HUES48 (cell line): ENCODE measurements around the gene NPAS3.

ENCODE experiments used
- H3K27ac ChIP-seq: one replicate; pipeline ENCODE4 v1.7.0; 2013; ENCODE audit warnings: low read depth, low read length, inconsistent platforms
- H3K27me3 ChIP-seq: 2 replicates; pipeline ENCODE4 v1.6.1; 2013; ENCODE audit warnings: mild to moderate bottlenecking, low read length; ENCODE audit not compliant: control insufficient read depth, insufficient read depth
- H3K36me3 ChIP-seq: 2 replicates; pipeline ENCODE4 v1.6.1; 2013; ENCODE audit warnings: low read length; ENCODE audit not compliant: control insufficient read depth, insufficient read depth
- H3K4me1 ChIP-seq: 2 replicates; pipeline ENCODE4 v1.6.1; 2013; ENCODE audit warnings: mild to moderate bottlenecking, low read length; ENCODE audit not compliant: control insufficient read depth, insufficient read depth
- H3K4me3 ChIP-seq: 2 replicates; pipeline ENCODE4 v1.5.1; 2013; ENCODE audit warnings: mild to moderate bottlenecking, low read depth, low read length
- H3K9ac ChIP-seq: 2 replicates; pipeline ENCODE4 v1.6.1; 2013; ENCODE audit warnings: mild to moderate bottlenecking, low read depth, low read length, moderate library complexity
- H3K9me3 ChIP-seq: 2 replicates; pipeline ENCODE4 v1.6.1; 2013; ENCODE audit warnings: low read length; ENCODE audit not compliant: control insufficient read depth, insufficient read depth

The NPAS3 gene

DNA sequence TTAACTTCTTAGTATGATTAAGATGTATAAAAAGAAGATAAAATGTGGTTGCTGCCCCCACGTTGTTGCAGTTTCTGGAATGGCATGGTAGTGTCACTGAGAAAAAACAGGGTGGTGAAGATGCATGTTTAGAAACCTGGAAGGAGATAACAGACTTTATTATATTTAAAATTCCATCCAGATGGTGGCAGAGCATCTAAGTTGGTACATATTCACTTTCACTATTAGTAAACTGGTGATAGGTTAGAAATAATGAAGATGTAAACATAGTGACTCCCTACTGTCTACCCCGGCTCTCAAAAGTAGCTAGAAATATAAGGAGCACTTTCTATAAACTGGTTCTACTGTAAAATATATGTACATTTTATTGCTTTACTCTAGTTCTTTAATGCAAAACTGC is 279.3 kb downstream of the NPAS3 start:
- no peak overlapping the region for H3K9ac ChIP-seq
- no peak overlapping the region for H3K4me3 ChIP-seq
- no peak overlapping the region for H3K27ac ChIP-seq
- H3K9me3 ChIP-seq: no peaks in the 10 kb centered on the region
- H3K36me3 ChIP-seq: no peaks in the 10 kb centered on the region
- no peaks in the 10 kb centered on the region for H3K27me3 ChIP-seq
- H3K4me1 ChIP-seq: no peaks in the 10 kb centered on the region

DNA sequence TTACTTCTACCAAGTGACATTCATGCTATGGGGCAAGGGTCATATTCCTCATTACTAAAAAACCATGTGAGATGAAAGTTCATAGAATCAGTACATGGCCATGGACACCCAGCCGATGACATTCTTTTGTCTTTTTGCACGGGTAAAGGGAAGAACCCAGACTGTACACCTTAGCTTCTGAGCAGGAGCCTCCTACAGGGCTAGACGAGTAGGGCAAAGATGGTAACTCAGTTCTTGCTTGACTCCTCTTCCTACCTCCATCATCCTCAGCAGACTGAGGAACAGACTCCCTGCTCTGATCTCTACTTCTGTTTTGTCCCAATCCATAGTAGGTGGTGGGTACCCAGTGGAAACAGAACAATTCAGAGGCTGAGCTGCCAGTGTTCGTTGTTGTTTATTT is 281.3 kb downstream of the NPAS3 start:
- Histone ChIP-seq H3K4me3 (no peak overlapping the region), H3K27ac (no peak overlapping the region), H3K4me1 (no peaks in the 10 kb centered on the region), H3K36me3 (no peaks in the 10 kb centered on the region), H3K9ac (no peak overlapping the region), H3K9me3 (no peaks in the 10 kb centered on the region), H3K27me3 (no peaks in the 10 kb centered on the region)

DNA sequence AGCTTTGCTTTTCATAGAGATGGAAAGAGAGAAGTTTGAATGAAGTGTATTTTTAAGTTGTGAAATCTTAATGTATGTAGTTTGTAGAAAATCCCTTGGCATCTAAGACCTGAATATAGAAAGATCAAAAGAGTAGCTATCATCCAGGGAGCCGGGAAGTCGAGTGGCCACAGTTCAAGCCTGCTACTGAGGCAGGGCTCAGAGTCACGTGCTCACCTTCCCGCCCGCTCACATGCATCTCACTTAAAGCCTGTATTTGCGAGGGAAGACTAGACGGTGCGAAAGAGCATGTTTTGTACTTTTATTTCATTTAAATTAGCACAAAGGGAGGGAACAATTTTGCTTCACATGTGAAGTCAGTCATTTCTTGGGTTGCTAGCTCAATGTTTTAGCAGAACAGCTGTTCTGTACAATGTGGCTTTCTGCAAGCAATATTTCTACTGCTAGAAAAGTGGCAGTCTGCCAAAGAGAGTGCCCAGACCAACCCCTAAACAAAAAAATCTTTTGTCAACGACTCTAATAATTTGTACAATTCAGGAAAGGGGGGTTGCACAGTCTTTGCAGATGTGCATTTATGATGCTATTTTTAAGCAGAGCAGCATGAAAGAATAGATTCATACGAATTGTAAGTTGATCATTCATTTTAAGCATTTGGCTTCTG is 290.7 kb downstream of the NPAS3 start:
- Histone ChIP-seq H3K9me3 (no peaks in the 10 kb centered on the region), H3K27me3 (no peaks in the 10 kb centered on the region), H3K27ac (no peak overlapping the region), H3K9ac (no peak overlapping the region), H3K36me3 (no peaks in the 10 kb centered on the region), H3K4me3 (no peak overlapping the region), H3K4me1 (no peaks in the 10 kb centered on the region)

DNA sequence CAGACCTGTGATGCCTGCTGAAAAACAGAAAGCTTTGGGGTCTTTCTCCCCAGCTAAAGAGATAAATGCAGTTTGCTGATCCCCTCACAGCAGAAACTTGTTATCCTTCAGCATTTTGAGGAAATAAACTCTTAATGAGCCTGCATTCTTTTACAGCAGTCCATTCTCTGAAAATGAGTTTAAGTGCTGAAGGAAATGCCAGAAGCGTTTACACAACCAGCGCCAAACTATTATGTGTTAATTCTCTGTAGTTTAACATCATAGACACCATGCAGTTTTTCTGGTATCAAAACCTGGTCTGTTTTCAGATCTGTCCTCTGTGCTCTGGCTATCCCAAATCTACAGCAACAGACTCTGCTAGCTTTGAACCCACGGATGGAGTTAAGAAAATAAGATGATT is 291.3 kb downstream of the NPAS3 start:
- Histone ChIP-seq H3K27me3 (no peaks in the 10 kb centered on the region), H3K4me1 (no peaks in the 10 kb centered on the region), H3K36me3 (no peaks in the 10 kb centered on the region), H3K9me3 (no peaks in the 10 kb centered on the region), H3K27ac (no peak overlapping the region), H3K9ac (no peak overlapping the region), H3K4me3 (no peak overlapping the region)

- H3K4me3 ChIP-seq: no peak overlapping the region
- H3K9me3 ChIP-seq: no peaks in the 10 kb centered on the region
- H3K27ac ChIP-seq: no peak overlapping the region
- H3K36me3 ChIP-seq: no peaks in the 10 kb centered on the region
- no peak overlapping the region for H3K9ac ChIP-seq
- H3K4me1 ChIP-seq: peaks cover 3% of the 10 kb centered on the region
- no peaks in the 10 kb centered on the region for H3K27me3 ChIP-seq
Measured at GRCh38 chr14:33232031-33232430, 293.4 kb downstream of the NPAS3 start.

DNA sequence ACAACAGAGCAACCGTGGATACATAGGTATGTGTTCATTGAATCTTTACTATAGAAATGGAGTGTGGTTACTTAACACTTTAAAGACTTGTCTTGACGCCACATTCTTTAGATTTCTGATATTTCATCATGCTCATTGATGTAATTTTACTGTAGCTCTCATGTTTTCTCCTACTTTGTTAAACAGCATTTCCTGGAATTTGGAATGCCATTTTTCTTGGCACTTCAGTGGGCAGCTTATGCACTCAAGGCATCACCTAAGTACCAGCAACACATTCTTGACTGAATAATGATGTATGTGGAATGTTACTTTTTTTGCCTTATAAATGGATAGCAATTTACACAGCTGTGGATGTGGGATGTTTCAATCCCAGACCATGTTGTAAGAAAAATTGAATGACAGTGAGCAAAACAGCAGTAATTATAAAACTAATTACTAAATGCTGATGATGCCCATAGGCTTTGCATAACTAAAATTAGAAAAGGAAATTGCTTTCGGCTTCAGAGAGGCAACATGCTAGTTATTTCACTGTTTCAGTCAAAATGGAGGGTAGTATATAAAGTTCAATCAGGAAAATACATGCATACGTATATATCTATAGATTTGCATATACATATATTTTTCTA is 298.5 kb downstream of the NPAS3 start:
- Histone ChIP-seq H3K9me3 (no peaks in the 10 kb centered on the region), H3K9ac (peak overlapping the region; percentile 55; the same call in 1 of the 2 replicates), H3K4me3 (no peak overlapping the region), H3K27me3 (no peaks in the 10 kb centered on the region), H3K36me3 (no peaks in the 10 kb centered on the region), H3K4me1 (peaks cover 14% of the 10 kb centered on the region), H3K27ac (no peak overlapping the region)

DNA sequence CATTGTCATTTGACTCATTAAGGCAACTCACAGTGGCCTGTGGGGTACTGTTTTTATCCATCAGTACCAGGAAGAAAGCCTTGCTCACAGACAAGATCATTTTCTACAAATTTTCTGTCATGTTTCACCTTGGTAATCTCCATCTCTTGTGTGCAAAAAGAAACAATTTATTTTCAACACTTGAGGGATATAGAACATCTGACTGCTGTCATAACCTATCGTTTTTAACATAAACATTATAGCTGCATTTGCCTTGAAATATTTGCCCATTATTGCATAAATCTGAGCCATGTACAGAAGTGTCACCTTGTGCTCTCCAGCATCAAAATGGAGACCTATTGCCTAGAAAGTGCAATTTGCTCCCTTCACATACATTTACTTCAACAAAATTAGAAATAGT is 300.8 kb downstream of the NPAS3 start:
- H3K9ac ChIP-seq: no peak overlapping the region
- no peak overlapping the region for H3K27ac ChIP-seq
- no peak overlapping the region for H3K4me3 ChIP-seq
- no peaks in the 10 kb centered on the region for H3K9me3 ChIP-seq
- H3K27me3 ChIP-seq: no peaks in the 10 kb centered on the region
- H3K36me3 ChIP-seq: no peaks in the 10 kb centered on the region
- peaks cover 14% of the 10 kb centered on the region for H3K4me1 ChIP-seq

- Histone ChIP-seq H3K4me1 (peaks cover 14% of the 10 kb centered on the region), H3K9ac (no peak overlapping the region), H3K27ac (no peak overlapping the region), H3K9me3 (no peaks in the 10 kb centered on the region), H3K4me3 (no peak overlapping the region), H3K36me3 (no peaks in the 10 kb centered on the region), H3K27me3 (no peaks in the 10 kb centered on the region)
Measured at GRCh38 chr14:33240466-33240865, 301.8 kb downstream of the NPAS3 start.

- no peaks in the 10 kb centered on the region for H3K9me3 ChIP-seq
- peaks cover 14% of the 10 kb centered on the region for H3K4me1 ChIP-seq
- H3K4me3 ChIP-seq: no peak overlapping the region
- no peaks in the 10 kb centered on the region for H3K36me3 ChIP-seq
- no peak overlapping the region for H3K27ac ChIP-seq
- H3K27me3 ChIP-seq: no peaks in the 10 kb centered on the region
- no peak overlapping the region for H3K9ac ChIP-seq
Measured at GRCh38 chr14:33241331-33241730, 302.7 kb downstream of the NPAS3 start.

- Histone ChIP-seq H3K9me3 (no peaks in the 10 kb centered on the region), H3K27me3 (no peaks in the 10 kb centered on the region), H3K4me1 (peaks cover 15% of the 10 kb centered on the region), H3K27ac (no peak overlapping the region), H3K4me3 (no peak overlapping the region), H3K36me3 (no peaks in the 10 kb centered on the region), H3K9ac (no peak overlapping the region)
Measured at GRCh38 chr14:33249233-33249820, 310.6 kb downstream of the NPAS3 start.

GRCh38 chr14:33250963-33251362 is 312.3 kb downstream of the NPAS3 start:
- H3K36me3 ChIP-seq: no peaks in the 10 kb centered on the region
- H3K27ac ChIP-seq: no peak overlapping the region
- no peak overlapping the region for H3K4me3 ChIP-seq
- H3K27me3 ChIP-seq: no peaks in the 10 kb centered on the region
- H3K4me1 ChIP-seq: peaks cover 15% of the 10 kb centered on the region
- H3K9ac ChIP-seq: no peak overlapping the region
- H3K9me3 ChIP-seq: no peaks in the 10 kb centered on the region
